HG03565 (cell line): ENCODE results near the gene RAD51B.
"Not testable (repeated sequence)": the region's sequence is repeated elsewhere in the genome, so short reads cannot be mapped to it uniquely, and the experiment has no call there.

Experiments used
- ATAC-seq: cut with Tn5 transposase; IDR thresholded peaks from one replicate; pipeline ENCODE4 v1.9.1; 2021; ENCODE audit warnings: mild to moderate bottlenecking, moderate library complexity; ENCODE audit not compliant: unreplicated experiment

RAD51B gene

GRCh38 chr14:68195126-68195525 lies 375.5 kb downstream of the RAD51B start:
- no peak for ATAC-seq

- ATAC-seq: no peak
These were observed 379.3 kb downstream of the RAD51B start for GRCh38 chr14:68198713-68199495.

- no peak for ATAC-seq
These were observed 380.1 kb downstream of the RAD51B start for GRCh38 chr14:68199554-68200151.

GRCh38 chr14:68203871-68204270 lies 384.3 kb downstream of the RAD51B start:
- ATAC-seq: no peak

GRCh38 chr14:68208218-68208617 lies 388.6 kb downstream of the RAD51B start:
- ATAC-seq: no peak

- no peak for ATAC-seq
These were observed 389.2 kb downstream of the RAD51B start for GRCh38 chr14:68208626-68209317.

- ATAC-seq: peak; percentile 84
These were observed 391.2 kb downstream of the RAD51B start for GRCh38 chr14:68210729-68211299.

- no peak for ATAC-seq
These were observed 391.8 kb downstream of the RAD51B start for GRCh38 chr14:68211421-68211820.

- ATAC-seq: no peak
These were observed 392.3 kb downstream of the RAD51B start for GRCh38 chr14:68211886-68212285.

- no peak for ATAC-seq
These were observed 392.8 kb downstream of the RAD51B start for GRCh38 chr14:68212361-68212760.

GRCh38 chr14:68214431-68214830 lies 394.9 kb downstream of the RAD51B start:
- no peak for ATAC-seq

- no peak for ATAC-seq
These were observed 396.1 kb downstream of the RAD51B start for GRCh38 chr14:68215629-68216028.

- no peak for ATAC-seq
These were observed 396.5 kb downstream of the RAD51B start for GRCh38 chr14:68216079-68216478.

GRCh38 chr14:68216957-68217356 lies 397.4 kb downstream of the RAD51B start:
- ATAC-seq: no peak

GRCh38 chr14:68217791-68218340 lies 398.3 kb downstream of the RAD51B start:
- ATAC-seq: no peak

GRCh38 chr14:68219407-68219806 lies 399.8 kb downstream of the RAD51B start:
- no peak for ATAC-seq

GRCh38 chr14:68221046-68221445 lies 401.5 kb downstream of the RAD51B start:
- not testable (repeated sequence) for ATAC-seq

- no peak for ATAC-seq
These were observed 402.6 kb downstream of the RAD51B start for GRCh38 chr14:68222154-68222553.

GRCh38 chr14:68222726-68223125 lies 403.1 kb downstream of the RAD51B start:
- ATAC-seq: no peak

GRCh38 chr14:68223631-68224030 lies 404.1 kb downstream of the RAD51B start:
- ATAC-seq: no peak

GRCh38 chr14:68225321-68225720 lies 405.7 kb downstream of the RAD51B start:
- ATAC-seq: no peak
